ENCODE data around the gene PRADC1.
"Not testable (repeated sequence)": the region's sequence is repeated elsewhere in the genome, so short reads cannot be mapped to it uniquely, and the experiment has no call there.

The PRADC1 gene

GRCh38 chr2:73200281-73200680 is 32.8 kb downstream of the PRADC1 start:
- DNase-seq = not testable (repeated sequence)

GRCh38 chr2:73197579-73197978 is 35.5 kb downstream of the PRADC1 start:
- no peak for DNase-seq

GRCh38 chr2:73187549-73187948 is 45.5 kb downstream of the PRADC1 start:
- DNase-seq = no peak

GRCh38 chr2:73185965-73186364 is 47.1 kb downstream of the PRADC1 start:
- DNase-seq = no peak
